Central memory CD8-positive, alpha-beta T cell (primary cell): Measurements from ENCODE around the gene KCNG1.

Experiments
- ATAC-seq: fragments of 150-1000 bp; cut with Tn5 transposase; replicated peaks from 2 replicates; pipeline ENCODE4 v1.10.0; 2022; ENCODE audit warnings: mild to moderate bottlenecking, moderate FRiP score, moderate number of reproducible peaks; ENCODE audit not compliant: poor library complexity, severe bottlenecking; ENCODE audit errors: extremely low read depth
- DNase-seq, 2 donors: peaks; one replicate each; pipeline ENCODE4 v3.0.0; 2021; ENCODE audit warnings: low spot score in 2 of 2
- H3K27ac Mint-ChIP-seq: one replicate; pipeline ENCODE4 v1.8.0; 2022; ENCODE audit warnings: low read depth, mild to moderate bottlenecking, moderate library complexity, mixed read lengths
- H3K27me3 Mint-ChIP-seq: one replicate; pipeline ENCODE4 v1.8.0; 2022; ENCODE audit warnings: mixed read lengths
- H3K36me3 Mint-ChIP-seq: one replicate; pipeline ENCODE4 v1.8.0; 2022; ENCODE audit warnings: mild to moderate bottlenecking, moderate library complexity, mixed read lengths; ENCODE audit not compliant: insufficient read depth
- H3K4me1 Mint-ChIP-seq: one replicate; pipeline ENCODE4 v1.8.0; 2022; ENCODE audit warnings: mixed read lengths
- H3K4me3 Mint-ChIP-seq: one replicate; pipeline ENCODE4 v1.8.0; 2022; ENCODE audit warnings: mild to moderate bottlenecking, moderate library complexity, mixed read lengths
- H3K9me3 Mint-ChIP-seq: one replicate; pipeline ENCODE4 v1.8.0; 2022; ENCODE audit warnings: mixed read lengths

Gene KCNG1, protein sequence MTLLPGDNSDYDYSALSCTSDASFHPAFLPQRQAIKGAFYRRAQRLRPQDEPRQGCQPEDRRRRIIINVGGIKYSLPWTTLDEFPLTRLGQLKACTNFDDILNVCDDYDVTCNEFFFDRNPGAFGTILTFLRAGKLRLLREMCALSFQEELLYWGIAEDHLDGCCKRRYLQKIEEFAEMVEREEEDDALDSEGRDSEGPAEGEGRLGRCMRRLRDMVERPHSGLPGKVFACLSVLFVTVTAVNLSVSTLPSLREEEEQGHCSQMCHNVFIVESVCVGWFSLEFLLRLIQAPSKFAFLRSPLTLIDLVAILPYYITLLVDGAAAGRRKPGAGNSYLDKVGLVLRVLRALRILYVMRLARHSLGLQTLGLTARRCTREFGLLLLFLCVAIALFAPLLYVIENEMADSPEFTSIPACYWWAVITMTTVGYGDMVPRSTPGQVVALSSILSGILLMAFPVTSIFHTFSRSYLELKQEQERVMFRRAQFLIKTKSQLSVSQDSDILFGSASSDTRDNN

DNA sequence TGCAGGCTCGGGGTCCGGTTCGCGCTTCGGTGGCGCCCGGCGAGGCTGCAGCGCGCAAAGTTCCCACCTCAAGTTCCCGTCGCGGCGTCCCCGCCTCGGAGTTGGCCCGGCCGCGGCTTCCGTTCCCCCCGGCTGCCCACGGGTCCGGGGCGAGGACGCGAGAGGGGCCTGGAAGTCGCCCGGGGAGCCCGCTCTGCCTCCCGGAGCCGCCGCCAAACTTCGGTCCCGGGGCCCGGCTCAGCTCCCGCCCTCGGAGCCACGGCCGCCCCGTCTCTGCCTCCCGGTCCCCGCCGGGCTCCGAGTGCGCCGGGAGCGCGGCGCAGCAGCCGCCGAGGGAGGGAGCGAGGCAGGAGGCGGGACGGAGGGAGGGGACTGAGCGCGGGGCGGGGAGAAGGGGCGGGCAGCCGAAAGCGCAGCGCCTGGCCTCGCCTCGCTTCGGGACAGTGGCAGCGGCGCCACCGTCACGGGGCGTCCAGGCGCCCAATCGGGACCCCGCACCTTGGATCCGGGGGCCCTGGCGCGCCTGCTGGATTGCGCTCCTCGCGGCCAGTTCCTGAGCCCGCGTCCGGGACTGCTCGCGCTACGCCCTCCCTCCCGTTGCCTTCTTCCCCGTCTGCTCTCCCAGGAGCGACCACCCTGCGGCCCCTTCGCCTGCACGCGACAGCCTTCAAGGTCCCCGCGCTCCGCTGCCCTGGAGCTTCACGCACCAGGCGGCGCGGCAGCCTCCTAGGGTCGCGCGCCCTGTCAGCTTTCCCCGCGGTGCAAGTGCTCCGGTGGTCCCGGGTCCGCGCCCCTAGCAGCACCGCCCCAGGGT is at the start of gene KCNG1:
TSS of gene KCNG1 (minus strand) at position 305 of the 814 bp plus-strand sequence. CDS start 12,769 bp downstream, outside the sequence.
- no peak for DNase-seq
- peak within 1 kb of the TSS; percentile 76 for H3K4me3 Mint-ChIP-seq
- H3K4me1 Mint-ChIP-seq, result peaks cover 15% of the 10 kb centered on the region
- H3K9me3 Mint-ChIP-seq, result no peaks in the 10 kb centered on the region
- peaks cover 94% of the 10 kb centered on the region for H3K27me3 Mint-ChIP-seq
- no peak within 1 kb of the TSS for H3K27ac Mint-ChIP-seq
- peaks cover 2% of the 10 kb centered on the region for H3K36me3 Mint-ChIP-seq
- peak; percentile 32 for ATAC-seq

DNA sequence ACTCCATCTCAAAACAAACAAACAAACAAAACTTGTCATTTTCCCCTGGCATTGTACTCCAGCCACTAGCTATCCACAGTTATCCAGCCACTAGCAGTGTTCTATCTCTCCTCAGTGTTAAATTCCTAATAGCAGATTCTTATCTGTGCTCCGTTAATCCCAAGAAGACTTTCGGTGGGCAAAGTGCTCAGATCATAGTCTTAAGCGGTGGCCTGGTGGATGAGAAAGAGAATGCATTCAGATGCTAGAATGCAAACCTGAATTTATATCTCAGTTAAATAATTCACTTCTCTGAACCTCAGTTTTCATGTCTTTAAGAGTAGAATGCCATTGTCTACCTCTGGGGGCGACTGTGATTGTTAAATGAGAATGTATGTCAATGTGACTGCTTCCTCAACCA is 47.7 kb upstream of the KCNG1 start:
- H3K27ac Mint-ChIP-seq, result no peak overlapping the region
- no peaks in the 10 kb centered on the region for H3K9me3 Mint-ChIP-seq
- ATAC-seq, result no peak
- peaks cover 2% of the 10 kb centered on the region for H3K36me3 Mint-ChIP-seq
- peaks cover 84% of the 10 kb centered on the region for H3K27me3 Mint-ChIP-seq
- H3K4me1 Mint-ChIP-seq, result no peaks in the 10 kb centered on the region
- DNase-seq, result no peak
- H3K4me3 Mint-ChIP-seq, result no peak overlapping the region

DNA sequence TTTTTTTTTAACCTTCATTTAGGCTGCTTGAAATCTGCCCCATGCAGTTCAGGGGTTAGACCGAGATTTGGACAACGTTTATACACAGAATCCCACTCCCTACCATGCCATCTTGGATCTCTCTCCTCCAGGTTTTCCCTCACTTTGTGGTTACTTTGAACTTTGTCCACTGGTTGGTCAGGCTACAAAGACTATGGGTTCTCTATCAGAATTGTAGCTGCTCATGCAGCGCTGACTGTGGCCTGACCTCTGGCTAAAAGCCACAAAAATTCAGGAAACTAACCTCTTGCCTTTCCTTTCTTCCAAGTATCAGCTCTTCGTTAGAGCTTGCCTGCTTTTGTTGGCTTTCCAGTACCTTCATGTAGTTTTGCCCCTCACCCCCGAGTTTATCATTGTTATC is 44.9 kb upstream of the KCNG1 start:
- H3K9me3 Mint-ChIP-seq, result no peaks in the 10 kb centered on the region
- ATAC-seq, result no peak
- no peaks in the 10 kb centered on the region for H3K4me1 Mint-ChIP-seq
- H3K4me3 Mint-ChIP-seq, result no peak overlapping the region
- peaks cover 85% of the 10 kb centered on the region for H3K27me3 Mint-ChIP-seq
- H3K36me3 Mint-ChIP-seq, result no peaks in the 10 kb centered on the region
- no peak overlapping the region for H3K27ac Mint-ChIP-seq
- DNase-seq, result no peak

DNA sequence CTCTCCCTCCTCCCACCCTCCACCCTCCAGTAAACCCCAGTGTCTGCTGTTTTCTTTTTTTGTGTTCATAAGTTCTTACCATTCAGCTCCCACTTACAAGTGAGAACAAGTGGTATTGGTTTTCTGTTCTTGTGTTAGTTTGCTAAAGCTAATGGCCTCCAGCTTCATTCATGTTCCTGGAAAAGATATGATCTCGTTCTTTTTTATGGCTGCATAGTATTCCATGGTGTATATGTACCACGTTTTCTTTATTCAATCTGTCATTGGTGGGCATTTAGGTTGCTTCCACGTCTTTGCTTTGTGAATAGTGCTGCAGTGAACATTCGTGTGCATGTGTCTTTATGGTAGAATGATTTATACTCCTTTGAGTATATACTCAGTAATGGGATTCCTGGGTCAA is 42.7 kb upstream of the KCNG1 start:
- ATAC-seq (no peak), DNase-seq (no peak)
- H3K9me3 Mint-ChIP-seq, result no peaks in the 10 kb centered on the region
- no peak overlapping the region for H3K27ac Mint-ChIP-seq
- H3K27me3 Mint-ChIP-seq, result peaks cover 85% of the 10 kb centered on the region
- H3K4me3 Mint-ChIP-seq, result no peak overlapping the region
- H3K4me1 Mint-ChIP-seq, result no peaks in the 10 kb centered on the region
- no peaks in the 10 kb centered on the region for H3K36me3 Mint-ChIP-seq

DNA sequence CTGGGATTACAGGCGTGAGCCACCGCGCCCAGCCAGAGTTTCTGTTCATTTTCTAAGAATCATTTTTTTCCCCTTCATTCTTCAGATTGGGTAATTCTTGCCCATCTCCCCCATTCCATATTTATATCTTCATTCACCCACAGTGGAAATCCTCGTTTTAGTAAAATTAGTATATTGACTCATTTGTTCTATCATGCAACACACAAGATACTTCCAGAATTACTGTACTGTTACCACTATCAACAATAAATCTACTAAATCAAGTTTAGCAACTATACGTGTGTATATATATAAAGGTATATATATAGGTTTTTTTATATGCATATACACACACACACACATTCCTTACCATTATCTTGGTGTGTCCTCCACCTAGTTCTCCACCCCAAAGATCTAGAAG is 41.2 kb upstream of the KCNG1 start:
- Mint-ChIP-seq H3K4me1 (no peaks in the 10 kb centered on the region), H3K27ac (no peak overlapping the region), H3K9me3 (no peaks in the 10 kb centered on the region), H3K27me3 (peaks cover 95% of the 10 kb centered on the region), H3K4me3 (no peak overlapping the region), H3K36me3 (no peaks in the 10 kb centered on the region)
- DNase-seq (no peak), ATAC-seq (no peak)

DNA sequence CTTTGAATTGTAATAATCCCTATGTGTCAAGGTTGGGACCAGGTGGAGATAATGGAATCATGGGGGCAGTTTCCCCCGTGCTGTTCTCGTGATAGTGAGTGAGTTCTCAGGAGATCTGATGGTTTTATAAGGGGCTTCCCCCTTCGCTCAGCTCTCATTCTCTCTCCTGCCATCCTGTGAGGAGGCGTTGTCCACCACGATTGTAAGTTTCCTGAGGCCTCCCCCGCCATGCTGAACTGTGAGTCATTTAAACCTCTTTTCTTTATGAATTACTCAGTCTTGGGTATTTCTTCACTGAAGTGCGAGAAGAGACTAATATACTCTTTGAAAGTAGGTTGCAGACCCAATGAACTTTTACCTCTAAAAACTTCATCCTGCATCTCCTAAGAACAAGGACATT is 39.2 kb upstream of the KCNG1 start:
- no peaks in the 10 kb centered on the region for H3K9me3 Mint-ChIP-seq
- ATAC-seq (no peak), DNase-seq (no peak)
- H3K4me1 Mint-ChIP-seq, result no peaks in the 10 kb centered on the region
- no peak overlapping the region for H3K27ac Mint-ChIP-seq
- no peak overlapping the region for H3K4me3 Mint-ChIP-seq
- H3K36me3 Mint-ChIP-seq, result no peaks in the 10 kb centered on the region
- H3K27me3 Mint-ChIP-seq, result peaks cover 100% of the 10 kb centered on the region

DNA sequence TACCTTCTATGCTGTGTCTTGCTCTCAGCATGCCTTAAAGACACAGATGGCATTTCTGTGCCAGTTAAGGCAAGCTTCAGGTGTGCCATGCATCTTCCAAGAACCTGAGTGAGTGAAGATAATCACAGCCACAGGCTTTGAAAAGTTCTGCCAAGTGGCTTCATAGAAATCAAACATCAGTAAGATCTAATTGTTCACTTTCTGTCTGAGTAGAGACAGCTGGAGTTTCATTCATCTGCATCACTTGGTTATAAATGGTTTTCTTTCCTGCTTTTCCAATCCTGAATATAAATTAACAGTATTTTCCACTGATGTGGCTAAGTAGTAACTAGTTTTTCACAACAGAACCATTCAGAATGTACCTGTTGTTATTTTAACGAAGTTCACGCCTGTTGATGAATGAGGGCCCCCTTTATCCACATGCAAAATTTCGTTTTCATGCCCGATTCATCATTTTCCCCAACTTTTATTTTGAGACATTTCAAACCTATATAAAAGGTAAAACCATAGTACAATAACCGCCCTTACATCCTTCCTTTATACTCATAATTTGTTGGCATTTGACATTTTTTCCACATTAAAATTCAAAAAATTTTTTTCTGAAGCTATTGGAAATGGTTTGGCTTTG is 38.6 kb upstream of the KCNG1 start:
- H3K4me3 Mint-ChIP-seq, result no peak overlapping the region
- no peak for ATAC-seq

DNA sequence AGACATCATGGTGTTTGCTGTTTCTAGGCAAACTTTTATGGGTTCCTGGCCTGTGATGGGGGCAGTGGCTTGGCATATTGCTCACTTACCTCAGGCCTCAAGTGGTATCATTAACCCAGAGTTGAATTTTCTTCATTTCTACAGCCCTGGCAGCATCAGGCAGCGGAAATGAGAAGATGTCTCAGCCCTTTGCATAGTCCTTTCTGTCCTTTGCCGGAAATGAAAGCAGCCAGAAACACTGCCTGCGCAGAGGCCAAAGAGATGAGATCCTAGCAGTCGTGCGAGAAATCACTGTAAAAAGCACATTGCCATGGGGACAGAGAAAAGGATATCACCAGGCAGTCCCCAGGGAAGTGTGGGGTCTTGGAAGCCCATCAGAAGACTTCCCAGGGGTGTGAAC is 37.4 kb upstream of the KCNG1 start:
- ATAC-seq (no peak), DNase-seq (no peak)
- Mint-ChIP-seq H3K4me3 (no peak overlapping the region), H3K9me3 (no peaks in the 10 kb centered on the region), H3K4me1 (no peaks in the 10 kb centered on the region), H3K27me3 (peaks cover 99% of the 10 kb centered on the region), H3K36me3 (no peaks in the 10 kb centered on the region), H3K27ac (no peak overlapping the region)

More for the DNA sequence above, 38.6 kb upstream of the KCNG1 start:
- peaks cover 100% of the 10 kb centered on the region for H3K27me3 Mint-ChIP-seq
- no peak overlapping the region for H3K27ac Mint-ChIP-seq
- H3K4me1 Mint-ChIP-seq, result no peaks in the 10 kb centered on the region
- DNase-seq, result no peak
- no peaks in the 10 kb centered on the region for H3K9me3 Mint-ChIP-seq
- H3K36me3 Mint-ChIP-seq, result no peaks in the 10 kb centered on the region

DNA sequence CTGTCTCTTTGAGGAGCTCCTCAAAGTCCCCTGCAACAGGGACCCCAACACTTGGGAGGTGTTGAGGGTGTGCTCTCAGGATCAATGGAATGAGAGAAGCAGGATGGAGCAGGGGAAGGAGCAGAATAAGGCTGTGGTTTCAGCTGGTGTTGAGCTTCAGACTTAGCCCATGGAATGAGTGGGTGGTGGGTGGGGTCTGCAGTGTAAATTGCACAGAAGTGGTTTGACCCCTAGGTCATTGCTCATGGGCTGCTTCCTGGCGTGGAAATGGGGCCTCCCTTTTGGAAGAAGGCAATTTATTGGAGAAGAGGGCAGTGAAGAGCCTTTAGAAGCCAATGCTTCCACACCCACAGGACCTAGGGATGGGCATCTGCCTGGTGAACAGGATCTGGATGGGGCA is 37.0 kb upstream of the KCNG1 start:
- H3K27me3 Mint-ChIP-seq, result peaks cover 99% of the 10 kb centered on the region
- H3K4me1 Mint-ChIP-seq, result no peaks in the 10 kb centered on the region
- H3K9me3 Mint-ChIP-seq, result no peaks in the 10 kb centered on the region
- no peak overlapping the region for H3K4me3 Mint-ChIP-seq
- no peaks in the 10 kb centered on the region for H3K36me3 Mint-ChIP-seq
- no peak overlapping the region for H3K27ac Mint-ChIP-seq
- DNase-seq (no peak), ATAC-seq (no peak)

DNA sequence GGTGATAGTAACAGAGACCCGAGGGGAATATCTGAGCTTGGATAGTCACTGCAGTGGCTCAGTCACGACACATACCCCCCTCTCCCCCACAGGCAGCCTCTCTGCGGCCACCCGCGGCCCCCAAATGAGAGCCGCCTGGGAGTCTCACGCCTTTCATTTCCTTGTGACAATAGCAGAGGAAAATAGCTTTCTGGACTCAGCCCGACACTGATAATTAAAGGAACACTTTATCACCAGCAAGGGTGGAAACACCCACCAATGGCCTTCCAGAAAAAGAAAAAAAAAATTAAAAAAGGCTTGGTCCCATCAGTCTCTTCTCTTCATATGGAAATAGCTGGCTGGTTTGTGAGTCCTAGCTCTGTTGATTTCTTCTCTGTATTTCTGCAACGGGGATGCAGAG is 35.1 kb upstream of the KCNG1 start:
- Mint-ChIP-seq H3K4me3 (no peak overlapping the region), H3K27ac (no peak overlapping the region), H3K4me1 (no peaks in the 10 kb centered on the region), H3K9me3 (no peaks in the 10 kb centered on the region), H3K36me3 (no peaks in the 10 kb centered on the region), H3K27me3 (peaks cover 90% of the 10 kb centered on the region)
- ATAC-seq (no peak), DNase-seq (no peak)

DNA sequence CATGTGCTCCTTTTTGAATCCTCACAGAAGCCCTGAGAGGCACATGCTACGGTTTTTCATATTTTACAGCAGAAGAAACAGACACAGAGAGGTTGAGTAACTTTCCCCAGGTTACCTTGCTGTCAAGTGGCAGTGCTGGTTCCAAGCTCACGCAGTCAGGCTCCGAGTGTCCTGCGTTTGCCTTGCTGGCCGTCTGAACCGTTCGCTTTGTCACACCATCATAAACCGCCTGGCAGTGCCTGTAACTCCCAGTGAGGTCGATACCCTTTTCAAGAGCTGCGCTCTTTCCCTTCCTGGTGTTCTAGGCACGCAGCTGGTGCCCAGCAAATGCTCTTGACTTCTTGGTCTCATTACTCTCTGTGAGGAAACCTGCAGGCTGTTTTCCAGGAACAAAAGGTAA is 31.3 kb upstream of the KCNG1 start:
- Mint-ChIP-seq H3K36me3 (no peaks in the 10 kb centered on the region), H3K27me3 (peaks cover 81% of the 10 kb centered on the region), H3K9me3 (no peaks in the 10 kb centered on the region), H3K4me1 (no peaks in the 10 kb centered on the region), H3K27ac (no peak overlapping the region), H3K4me3 (no peak overlapping the region)
- no peak for ATAC-seq
- no peak for DNase-seq

DNA sequence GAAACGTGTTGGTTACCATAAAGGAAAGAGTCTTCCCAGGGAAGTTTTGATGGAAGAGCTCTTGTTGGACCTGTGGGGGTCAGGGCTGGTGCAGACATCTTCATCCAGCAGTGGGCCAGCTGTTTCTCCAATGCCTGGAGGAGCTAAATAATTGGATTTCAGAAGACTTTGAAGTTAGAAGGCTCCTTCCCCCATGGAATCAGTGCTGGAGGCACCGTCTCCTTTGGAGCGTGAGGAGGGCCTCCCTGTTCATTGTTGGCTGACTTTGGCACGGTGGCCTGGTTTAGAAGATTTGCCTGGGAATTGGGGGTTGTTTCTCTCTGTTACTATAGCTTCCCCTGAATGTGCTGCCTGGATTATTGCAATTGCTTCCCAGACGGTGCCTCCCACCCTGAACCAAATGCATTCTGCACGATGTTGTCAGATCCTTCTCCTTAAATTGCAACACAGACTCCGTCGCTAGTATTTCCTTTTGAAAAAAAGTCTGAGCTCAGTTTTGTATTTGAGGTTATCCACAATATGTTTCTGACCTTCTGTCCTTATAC is 27.7 kb upstream of the KCNG1 start:
- H3K27me3 Mint-ChIP-seq, result peaks cover 53% of the 10 kb centered on the region
- DNase-seq (no peak), ATAC-seq (no peak)
- H3K4me1 Mint-ChIP-seq, result no peaks in the 10 kb centered on the region
- no peaks in the 10 kb centered on the region for H3K36me3 Mint-ChIP-seq
- H3K9me3 Mint-ChIP-seq, result no peaks in the 10 kb centered on the region
- H3K27ac Mint-ChIP-seq, result no peak overlapping the region
- no peak overlapping the region for H3K4me3 Mint-ChIP-seq
